K562 (cell line): ENCODE measurements around the gene HEMK1. TPM values are rescaled to one million over a fixed set of nuclear protein-coding genes. Genes with fewer than 3 reads are reported as not detected.
A peak's percentile ranks its signal among the peaks of the same experiment; 100 is the strongest.

Source experiments
- ATAC-seq: fragments of 200-7000 bp; cut with Tn5 transposase; 3 replicates; pipeline ENCODE4 v1.9.1; 2020; ENCODE audit warnings: moderate library complexity
- BruUV-seq: library from RNA; stranded (reverse); fragments of 400-500 nt; replicated peaks from 2 replicates; lab custom pipeline; 2021; lab: Mats Ljungman, UMichigan
- CTCF ChIA-PET: fragments of 300-600 bp; formaldehyde crosslinking; extraction: SDS; loops from one replicate; lab custom pipeline; 2021; ENCODE audit warnings: low intra/inter-chr PET ratio; lab: Yijun Ruan, JAX
- POLR2A ChIA-PET: fragments of 300-600, 350-650 bp; sonication (Branson Sonifier 250); formaldehyde crosslinking; extraction: SDS; loops from one replicate; lab custom pipeline; 2021; ENCODE audit warnings: antibody characterized with exemption, inconsistent platforms; lab: Yijun Ruan, JAX
- DNase-seq, 4 experiments: peaks; one replicate each; pipeline versions ENCODE4 v3.0.0 to v3.0.0-alpha.2; 2011 to 2018; ENCODE audit warnings: low spot score in 3 of 4, mixed read lengths in 3 of 4; ENCODE audit errors: extremely low read depth in 1 of 4
- FAIRE-seq: peaks from 2 replicates; lab custom pipeline; 2011; peaks lifted over from hg19 to GRCh38; lab: Jason Lieb, UNC
- H2AFZ ChIP-seq: 2 replicates; pipeline ENCODE4 v1.6.0; 2011; ENCODE audit warnings: low read depth, low read length, control low read depth, inconsistent platforms
- H3K27ac ChIP-seq: fragments of 200-600 bp; 3 replicates; pipeline ENCODE4 v1.8.0; 2011; ENCODE audit warnings: low read depth, mild to moderate bottlenecking, control low read depth, inconsistent platforms, low read length, moderate library complexity, mixed read lengths; ENCODE audit errors: extremely low read depth
- H3K27me3 ChIP-seq, 2 experiments: fragments of 300-600 bp in 1 of 2; 2 replicates in 1 of 2; 3 replicates in 1 of 2; pipeline versions ENCODE4 v1.6.0 to v1.8.0; 2011; ENCODE audit warnings: inconsistent platforms in 2 of 2, low read length in 2 of 2, mild to moderate bottlenecking in 1 of 2, mixed read lengths in 1 of 2, moderate library complexity in 1 of 2; ENCODE audit not compliant: control insufficient read depth in 2 of 2, insufficient read depth in 2 of 2
- H3K36me3 ChIP-seq: fragments of 300-600 bp; 3 replicates; pipeline ENCODE4 v1.8.0; 2011; ENCODE audit warnings: mild to moderate bottlenecking, low read length, inconsistent platforms; ENCODE audit not compliant: control insufficient read depth, insufficient read depth
- H3K4me1 ChIP-seq, 2 experiments: fragments of 200-600 bp in 1 of 2; replicated peaks in 1 of 2; 2 replicates in 1 of 2; 3 replicates in 1 of 2; pipeline versions ENCODE4 v1.5.1 to v1.8.0; 2011; ENCODE audit warnings: inconsistent platforms in 2 of 2, low read length in 2 of 2, mild to moderate bottlenecking in 1 of 2, mixed read lengths in 1 of 2, moderate library complexity in 1 of 2; ENCODE audit not compliant: control insufficient read depth in 2 of 2, insufficient read depth in 2 of 2
- H3K4me2 ChIP-seq: 2 replicates; pipeline ENCODE4 v1.6.1; 2011; ENCODE audit warnings: low read length, control low read depth, inconsistent platforms, mixed read lengths; ENCODE audit not compliant: insufficient read depth
- H3K4me3 ChIP-seq: fragments of 200-600 bp; sonication (generic), shearing (Covaris generic); 2 replicates; pipeline ENCODE4 v1.5.1; 2016; ENCODE audit warnings: control low read depth, inconsistent platforms
- H3K79me2 ChIP-seq: fragments of 200-600 bp; 3 replicates; pipeline ENCODE4 v1.8.0; 2011; ENCODE audit warnings: low read length, inconsistent platforms; ENCODE audit not compliant: control insufficient read depth, insufficient read depth
- H3K9ac ChIP-seq, 2 experiments: 2 replicates each; pipeline versions ENCODE4 v1.6.0 to v1.6.1; 2011; ENCODE audit warnings: low read depth in 2 of 2, low read length in 2 of 2, control low read depth in 1 of 2, inconsistent platforms in 1 of 2, mild to moderate bottlenecking in 1 of 2, mixed read lengths in 1 of 2; ENCODE audit not compliant: insufficient read depth in 1 of 2
- H3K9me1 ChIP-seq: one replicate; pipeline ENCODE4 v1.6.0; 2011; ENCODE audit warnings: inconsistent platforms, mild to moderate bottlenecking, low read length, moderate library complexity; ENCODE audit not compliant: control insufficient read depth, insufficient read depth
- H3K9me3 ChIP-seq: replicated peaks from 2 replicates; pipeline ENCODE4 v1.5.1; 2011; ENCODE audit warnings: low read depth, low read length, inconsistent platforms; ENCODE audit not compliant: control insufficient read depth, insufficient read depth
- H4K20me1 ChIP-seq: replicated peaks from 2 replicates; pipeline ENCODE4 v1.6.1; 2011; ENCODE audit warnings: low read length, inconsistent platforms, mixed read lengths; ENCODE audit not compliant: control insufficient read depth, insufficient read depth
- ADNP ChIP-seq: fragments of 200-800 bp; sonication (Bioruptor generic); IDR thresholded peaks from 2 replicates; pipeline ENCODE4 v1.6.1; 2016; ENCODE audit warnings: missing genetic modification characterization, missing compliant biosample characterization
- FOXA3 ChIP-seq, 2 experiments: fragments of 450-650 bp in 1 of 2; sonication (generic) in 1 of 2; formaldehyde crosslinking; IDR thresholded peaks in 1 of 2; conservative IDR thresholded peaks in 1 of 2; 2 replicates each; pipeline versions ENCODE4 v1.4.0 to v1.8.0; 2020 to 2022; ENCODE audit warnings: mild to moderate bottlenecking in 2 of 2, missing genetic modification reagents in 1 of 2
- HCFC1 ChIP-seq: IDR thresholded peaks from 2 replicates; pipeline ENCODE4 v1.6.1; 2012; ENCODE audit warnings: low read depth, low read length, improper control_type of control experiment
- HEY1 ChIP-seq: fragments of 250-450 bp; sonication (Bioruptor Pico); IDR thresholded peaks from 2 replicates; pipeline ENCODE4 v1.5.0; 2020; ENCODE audit warnings: mild to moderate bottlenecking, moderate library complexity, borderline replicate concordance
- KLF16 ChIP-seq: IDR thresholded peaks from 2 replicates; pipeline ENCODE4 v1.6.1; 2016; ENCODE audit warnings: antibody characterized with exemption
- L3MBTL2 ChIP-seq: fragments of 450-650 bp; IDR thresholded peaks from 2 replicates; pipeline ENCODE4 v1.6.1; 2016; ENCODE audit warnings: mild to moderate bottlenecking, moderate library complexity
- WGBS: fragments of 100-300 bp; shearing (Covaris generic); methylation state at CpG from one replicate; pipeline ENCODE4 v1.1.6; 2016; ENCODE audit warnings: low coverage, mixed read lengths; ENCODE audit not compliant: insufficient coverage; ENCODE audit errors: missing lambda C conversion rate; 5-methylcytosine and 5-hydroxymethylcytosine counted together
- in situ Hi-C: fragments of 300-500 bp; cut with MboI; formaldehyde crosslinking; loops from 4 replicates; pipeline ENCODE4 v1.15.0; 2018; ENCODE audit warnings: inconsistent platforms, mixed read lengths
- intact Hi-C: fragments of 100-400 bp; cut with micrococcal nuclease; formaldehyde crosslinking; loops from 2 replicates; pipeline ENCODE4 v1.14.2; 2022
- polyA plus RNA-seq, 8 experiments: library from polyadenylated mRNA; depleted of rRNA in 4 of 8; stranded (reverse) in 5 of 8; unstranded in 3 of 8; fragments of >200 nt; fragmentation: Nextera tagmentation in 2 of 8; fragmentation: Illumina TruSeq in 1 of 8; extraction: Ambion mirVana in 2 of 8; extraction: Trizol in 1 of 8; gene quantifications; 2 replicates each; pipeline versions ENCODE4 v1.2.1 to v1.2.3, GENCODE V29; 2011 to 2014; ENCODE audit warnings: inconsistent platforms in 1 of 8, missing spikeins in 1 of 8
- total RNA-seq, 7 experiments: library from RNA; depleted of rRNA in 6 of 7; stranded (reverse); fragments of >200 nt in 6 of 7; fragmentation: Illumina TruSeq in 2 of 7; extraction: Trizol in 2 of 7; gene quantifications; 2 replicates each; pipeline versions ENCODE4 v1.2.1 to v1.2.3, GENCODE V29; 2011 to 2021; ENCODE audit warnings: low replicate concordance in 1 of 7
- TF ChIP-seq, protein P1 (sequence below): fragments of 250-450 bp; sonication (Bioruptor Pico); IDR thresholded peaks from 2 replicates; pipeline ENCODE4 v1.4.0; 2020; ENCODE audit warnings: borderline replicate concordance

Gene HEMK1
- total and polyA plus RNA-seq, 9 of the 15 experiments (the other 6 are each of a cell fraction or from before 2014, with no cell fraction given), result 2.0 to 16.8 (median 11.4) TPM

DNA sequence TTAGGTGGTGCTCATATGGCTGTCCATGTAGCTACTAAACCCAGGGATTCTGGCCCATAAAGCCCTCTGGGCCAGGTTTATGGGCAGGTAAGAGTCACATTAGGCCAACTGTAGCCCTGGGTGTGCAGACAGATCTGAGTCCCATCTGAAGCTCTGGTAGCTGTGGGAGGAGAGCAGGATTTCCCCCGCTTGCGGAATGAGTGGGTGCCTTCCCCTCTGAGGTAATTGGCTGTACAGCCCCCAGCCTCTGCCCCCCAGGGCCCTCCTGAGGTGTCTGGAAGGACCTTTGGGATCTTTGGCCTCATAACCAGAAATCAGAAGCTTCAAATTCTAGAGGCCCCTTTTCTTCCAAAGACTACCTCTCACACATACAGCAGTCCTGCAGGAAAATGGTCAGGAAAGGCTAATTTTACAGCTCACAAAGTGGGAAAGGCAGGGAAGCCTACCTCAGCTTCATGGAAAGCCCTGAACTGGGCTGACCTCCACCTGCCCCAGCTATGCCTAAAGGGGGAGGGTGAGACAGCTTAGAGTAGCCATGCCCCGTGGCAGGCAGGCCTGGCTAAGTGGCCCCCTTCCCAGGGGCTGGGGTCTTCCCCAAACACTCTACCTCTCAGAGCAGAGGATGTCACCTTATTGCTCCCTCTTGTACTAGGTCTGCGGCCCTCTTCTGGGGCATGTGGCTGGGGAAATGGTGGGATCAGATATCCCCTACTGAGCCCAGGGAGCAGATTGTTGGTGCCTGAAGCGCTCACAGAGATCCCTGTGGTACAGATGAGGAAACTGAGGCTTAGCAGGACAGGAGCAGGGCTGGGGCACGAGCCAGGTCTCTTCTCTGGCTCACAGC, 16.8 kb downstream of the HEMK1 start:
- Histone ChIP-seq H3K27ac (peak overlapping the region; percentile 35; the same call in 1 of the 3 replicates), H4K20me1 (no peaks in the 10 kb centered on the region), H3K9me3 (no peaks in the 10 kb centered on the region), H3K4me2 (no peak overlapping the region), H3K9me1 (no peaks in the 10 kb centered on the region), H3K27me3 (no peaks in the 10 kb centered on the region), H3K36me3 (peaks cover 25% of the 10 kb centered on the region; the same call in 2 of the 3 replicates), H3K4me1 (peaks cover 32 to 33% of the 10 kb centered on the region in 2 experiments), H2AFZ (no peak overlapping the region), H3K9ac (peak overlapping the region; percentile 14 to 68; a peak in 2 of 4 replicates), H3K4me3 (no peak overlapping the region), H3K79me2 (no peaks in the 10 kb centered on the region)
- in situ Hi-C loops, result no loop called here
- no peak for FAIRE-seq
- POLR2A ChIA-PET, result interaction anchor here (0.6 to 2.3 kb wide), 7 partner anchors 8 to 1376 kb away, joined by 3 to 9 read pairs (median 5); partner anchors contain the start of gene HEMK1
- no TSS peak for BruUV-seq
- intact Hi-C loops, result no loop called here
- 78% methylated on average over 6 of the region's 6 CpGs for WGBS
- CTCF ChIA-PET, result no interaction called here
- DNase-seq, result no peak
- TF ChIP-seq HCFC1 (no peak), ADNP (tag) (no peak), FOXA3 (CRISPR knock-in tag; conservative IDR thresholded peaks at IDR 0.05 in 1 of 2, IDR thresholded peaks at IDR 0.05 in 1 of 2) (no peak), KLF16 (no peak), L3MBTL2 (peak; percentile 14; the same call in 1 of the 2 replicates), HEY1 (no peak)
- TF ChIP-seq, protein P1, sequence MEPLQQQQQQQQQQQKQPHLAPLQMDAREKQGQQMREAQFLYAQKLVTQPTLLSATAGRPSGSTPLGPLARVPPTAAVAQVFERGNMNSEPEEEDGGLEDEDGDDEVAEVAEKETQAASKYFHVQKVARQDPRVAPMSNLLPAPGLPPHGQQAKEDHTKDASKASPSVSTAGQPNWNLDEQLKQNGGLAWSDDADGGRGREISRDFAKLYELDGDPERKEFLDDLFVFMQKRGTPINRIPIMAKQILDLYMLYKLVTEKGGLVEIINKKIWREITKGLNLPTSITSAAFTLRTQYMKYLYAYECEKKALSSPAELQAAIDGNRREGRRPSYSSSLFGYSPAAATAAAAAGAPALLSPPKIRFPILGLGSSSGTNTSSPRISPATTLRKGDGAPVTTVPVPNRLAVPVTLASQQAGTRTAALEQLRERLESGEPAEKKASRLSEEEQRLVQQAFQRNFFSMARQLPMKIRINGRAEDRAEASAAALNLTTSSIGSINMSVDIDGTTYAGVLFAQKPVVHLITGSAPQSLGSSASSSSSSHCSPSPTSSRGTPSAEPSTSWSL, result no peak
- ATAC-seq, result no peak
